ENCODE measurements around the gene ZNF653. TPM values are rescaled to one million over a fixed set of nuclear protein-coding genes. Genes with fewer than 3 reads are reported as not detected.

The ZNF653 gene
- total RNA-seq, 2 experiments from 2014 or later: 21.4 to 24.4 TPM

GRCh38 chr19:11539495-11540365, 34.1 kb upstream of the ZNF653 start:
- Mint-ChIP-seq H3K27ac (no peak overlapping the region), H3K36me3 (ENCODE audit: low read depth) (no peaks in the 10 kb centered on the region), H3K4me1 (peaks cover 11% of the 10 kb centered on the region), H3K27me3 (peaks cover 17% of the 10 kb centered on the region), H3K4me3 (no peak overlapping the region), H3K9me3 (no peaks in the 10 kb centered on the region)
- no peak for DNase-seq
- POLR2A ChIA-PET: no interaction called here
- CTCF ChIA-PET: interaction anchor here (0.8 to 1.3 kb wide), 2 partner anchors 19 to 41 kb away, joined by 4 to 5 read pairs; no protein-coding TSS in a partner anchor

GRCh38 chr19:11538232-11539036, 32.8 kb upstream of the ZNF653 start, which contains the start of gene CNN1:
CNN1 (plus strand) TSS chr19:11538851; CDS start chr19:11538928, 77 bp downstream.
- POLR2A ChIA-PET: interaction anchor here (0.6 kb wide), 1 partner anchor 17 kb away, joined by 3 read pairs; no protein-coding TSS in a partner anchor
- no peak for DNase-seq
- Mint-ChIP-seq H3K4me1 (peaks cover 11% of the 10 kb centered on the region), H3K27ac (no peak within 1 kb of the TSS), H3K4me3 (no peak within 1 kb of the TSS), H3K36me3 (ENCODE audit: low read depth) (no peaks in the 10 kb centered on the region), H3K27me3 (peaks cover 17% of the 10 kb centered on the region), H3K9me3 (no peaks in the 10 kb centered on the region)
- CTCF ChIA-PET: interaction anchor here (0.8 to 1.3 kb wide), 2 partner anchors 20 to 42 kb away, joined by 4 to 5 read pairs; no protein-coding TSS in a partner anchor

GRCh38 chr19:11535792-11536595, 30.4 kb upstream of the ZNF653 start:
- Mint-ChIP-seq H3K27ac (peak overlapping the region; percentile 74), H3K36me3 (ENCODE audit: low read depth) (no peaks in the 10 kb centered on the region), H3K9me3 (no peaks in the 10 kb centered on the region), H3K4me1 (peaks cover 11% of the 10 kb centered on the region), H3K27me3 (peaks cover 17% of the 10 kb centered on the region), H3K4me3 (peak overlapping the region; percentile 35)
- peak; percentile 79 for DNase-seq
- CTCF ChIA-PET: interaction anchor here (0.6 to 1.9 kb wide), 17 partner anchors 8 to 306 kb away, joined by 3 to 9 read pairs (median 4); partner anchors contain the start of gene ELOF1
- POLR2A ChIA-PET: interaction anchor here (0.7 kb wide), 1 partner anchor 30 kb away, joined by 6 read pairs; the partner anchor contains the start of gene ZNF653

- Mint-ChIP-seq H3K27me3 (peaks cover 11% of the 10 kb centered on the region), H3K27ac (no peak overlapping the region), H3K36me3 (ENCODE audit: low read depth) (no peaks in the 10 kb centered on the region), H3K4me3 (no peak overlapping the region), H3K4me1 (peaks cover 13% of the 10 kb centered on the region), H3K9me3 (no peaks in the 10 kb centered on the region)
- DNase-seq: no peak
- POLR2A ChIA-PET: no interaction called here
- CTCF ChIA-PET: interaction anchor here (1.4 to 1.9 kb wide), 2 partner anchors 24 to 47 kb away, joined by 3 to 8 read pairs; no protein-coding TSS in a partner anchor
Measured at GRCh38 chr19:11534948-11535347, 29.3 kb upstream of the ZNF653 start.

- DNase-seq: no peak
- Mint-ChIP-seq H3K27me3 (peaks cover 11% of the 10 kb centered on the region), H3K4me3 (no peak overlapping the region), H3K4me1 (peaks cover 13% of the 10 kb centered on the region), H3K9me3 (no peaks in the 10 kb centered on the region), H3K27ac (no peak overlapping the region), H3K36me3 (ENCODE audit: low read depth) (no peaks in the 10 kb centered on the region)
- POLR2A ChIA-PET: no interaction called here
- CTCF ChIA-PET: interaction anchor here (0.7 kb wide), 1 partner anchor 1066 kb away, joined by 3 read pairs; no protein-coding TSS in a partner anchor
Measured at GRCh38 chr19:11534538-11534937, 28.9 kb upstream of the ZNF653 start.

GRCh38 chr19:11530432-11530831, 24.8 kb upstream of the ZNF653 start:
- H3K4me1 Mint-ChIP-seq: peaks cover 26% of the 10 kb centered on the region
- H3K27me3 Mint-ChIP-seq: no peaks in the 10 kb centered on the region
- peak; percentile 21 for DNase-seq
- H3K4me3 Mint-ChIP-seq: no peak overlapping the region
- POLR2A ChIA-PET: no interaction called here
- CTCF ChIA-PET: no interaction called here
- H3K36me3 Mint-ChIP-seq (ENCODE audit: low read depth): no peaks in the 10 kb centered on the region
- H3K27ac Mint-ChIP-seq: no peak overlapping the region
- no peaks in the 10 kb centered on the region for H3K9me3 Mint-ChIP-seq

GRCh38 chr19:11528551-11529341, 23.1 kb upstream of the ZNF653 start, which contains the start of gene ECSIT:
ECSIT (minus strand) TSS chr19:11529134; CDS start chr19:11519170, 9,964 bp downstream.
- Mint-ChIP-seq H3K36me3 (ENCODE audit: low read depth) (no peaks in the 10 kb centered on the region), H3K4me1 (peaks cover 22% of the 10 kb centered on the region), H3K9me3 (no peaks in the 10 kb centered on the region), H3K27ac (peak within 1 kb of the TSS; percentile 89), H3K27me3 (no peaks in the 10 kb centered on the region), H3K4me3 (peak within 1 kb of the TSS; percentile 90)
- peak; percentile 95 for DNase-seq
- ChIA-PET CTCF (interaction anchor here (0.6 to 1.6 kb wide), 5 partner anchors 10 to 146 kb away, joined by 3 to 5 read pairs (median 4); no protein-coding TSS in a partner anchor), POLR2A (no interaction called here)

- H3K27ac Mint-ChIP-seq: no peak overlapping the region
- H3K4me3 Mint-ChIP-seq: no peak overlapping the region
- no peaks in the 10 kb centered on the region for H3K36me3 Mint-ChIP-seq (ENCODE audit: low read depth)
Measured at GRCh38 chr19:11519138-11519537, 13.5 kb upstream of the ZNF653 start.

GRCh38 chr19:11513946-11514345, 8.3 kb upstream of the ZNF653 start:
- peaks cover 3% of the 10 kb centered on the region for H3K36me3 Mint-ChIP-seq (ENCODE audit: low read depth)
- no peaks in the 10 kb centered on the region for H3K9me3 Mint-ChIP-seq
- POLR2A ChIA-PET: no interaction called here
- CTCF ChIA-PET: interaction anchor here (0.9 to 1.3 kb wide), 3 partner anchors 9 to 38 kb away, joined by 3 to 4 read pairs (median 4); no protein-coding TSS in a partner anchor
- H3K4me3 Mint-ChIP-seq: no peak overlapping the region
- DNase-seq: no peak
- no peaks in the 10 kb centered on the region for H3K27me3 Mint-ChIP-seq
- no peaks in the 10 kb centered on the region for H3K4me1 Mint-ChIP-seq
- no peak overlapping the region for H3K27ac Mint-ChIP-seq

More at GRCh38 chr19:11519138-11519537, 13.5 kb upstream of the ZNF653 start:
- Mint-ChIP-seq H3K4me1 (no peaks in the 10 kb centered on the region), H3K9me3 (no peaks in the 10 kb centered on the region), H3K27me3 (no peaks in the 10 kb centered on the region)
- no peak for DNase-seq
- CTCF ChIA-PET: interaction anchor here (0.7 to 1.5 kb wide), 3 partner anchors 10 to 211 kb away, joined by 3 read pairs; partner anchors contain the start of gene ECSIT
- POLR2A ChIA-PET: no interaction called here

- Mint-ChIP-seq H3K36me3 (ENCODE audit: low read depth) (peaks cover 4% of the 10 kb centered on the region), H3K27me3 (no peaks in the 10 kb centered on the region), H3K4me3 (no peak overlapping the region), H3K9me3 (no peaks in the 10 kb centered on the region), H3K27ac (no peak overlapping the region), H3K4me1 (peaks cover 13% of the 10 kb centered on the region)
- ChIA-PET POLR2A (no interaction called here), CTCF (interaction anchor here (0.9 kb wide), 1 partner anchor 25 kb away, joined by 3 read pairs; no protein-coding TSS in a partner anchor)
- DNase-seq: no peak
Measured at GRCh38 chr19:11510444-11510843, 4.8 kb upstream of the ZNF653 start.

GRCh38 chr19:11507370-11508078, 1.9 kb upstream of the ZNF653 start:
- CTCF ChIA-PET: interaction anchor here (0.7 to 1.2 kb wide), 2 partner anchors 12 to 25 kb away, joined by 3 read pairs; no protein-coding TSS in a partner anchor
- peaks cover 5% of the 10 kb centered on the region for H3K36me3 Mint-ChIP-seq (ENCODE audit: low read depth)

More at GRCh38 chr19:11507370-11508078, 1.9 kb upstream of the ZNF653 start:
- Mint-ChIP-seq H3K27me3 (no peaks in the 10 kb centered on the region), H3K9me3 (no peaks in the 10 kb centered on the region), H3K4me3 (peak overlapping the region; percentile 87), H3K4me1 (peaks cover 27% of the 10 kb centered on the region), H3K27ac (peak overlapping the region; percentile 36)
- POLR2A ChIA-PET: no interaction called here
- no peak for DNase-seq
